Ishikawa (cell line): ENCODE results near the gene TIGIT.

Source experiments
- CEBPB ChIP-seq: IDR thresholded peaks from 2 replicates; pipeline ENCODE4 v1.6.1; 2012
- CREB1 ChIP-seq: IDR thresholded peaks from 2 replicates; pipeline ENCODE4 v1.6.1; 2012; ENCODE audit warnings: low read depth
- EGR1 ChIP-seq: IDR thresholded peaks from 2 replicates; pipeline ENCODE4 v1.6.1; 2012
- EP300 ChIP-seq: IDR thresholded peaks from 2 replicates; pipeline ENCODE4 v1.6.1; 2012; ENCODE audit warnings: borderline replicate concordance
- FOXM1 ChIP-seq: IDR thresholded peaks from 2 replicates; pipeline ENCODE4 v1.6.1; 2012; ENCODE audit warnings: low read depth, borderline replicate concordance
- NFIC ChIP-seq: IDR thresholded peaks from 2 replicates; pipeline ENCODE4 v1.6.1; 2012
- RAD21 ChIP-seq: IDR thresholded peaks from 2 replicates; pipeline ENCODE4 v1.6.1; 2012; ENCODE audit warnings: low read depth
- TAF1 ChIP-seq: IDR thresholded peaks from 2 replicates; pipeline ENCODE4 v1.6.1; 2012; ENCODE audit warnings: low read depth, mild to moderate bottlenecking
- TCF12 ChIP-seq: IDR thresholded peaks from 2 replicates; pipeline ENCODE4 v1.6.1; 2012; ENCODE audit warnings: low read depth
- TEAD4 ChIP-seq: IDR thresholded peaks from 2 replicates; pipeline ENCODE4 v1.6.1; 2012
- YY1 ChIP-seq: IDR thresholded peaks from 2 replicates; pipeline ENCODE4 v1.6.1; 2012; ENCODE audit warnings: low read depth
- ZBTB7A ChIP-seq: IDR thresholded peaks from 2 replicates; pipeline ENCODE4 v1.6.1; 2012; ENCODE audit warnings: low read depth
- TF ChIP-seq, protein P1 (sequence below): IDR thresholded peaks from 2 replicates; pipeline ENCODE4 v1.6.1; 2012
- TF ChIP-seq, protein P2 (sequence below): IDR thresholded peaks from 2 replicates; pipeline ENCODE4 v1.6.1; 2012; ENCODE audit warnings: low read depth, mild to moderate bottlenecking
- TF ChIP-seq, protein P3 (sequence below): IDR thresholded peaks from 2 replicates; pipeline ENCODE4 v1.6.1; 2012

Gene TIGIT

DNA sequence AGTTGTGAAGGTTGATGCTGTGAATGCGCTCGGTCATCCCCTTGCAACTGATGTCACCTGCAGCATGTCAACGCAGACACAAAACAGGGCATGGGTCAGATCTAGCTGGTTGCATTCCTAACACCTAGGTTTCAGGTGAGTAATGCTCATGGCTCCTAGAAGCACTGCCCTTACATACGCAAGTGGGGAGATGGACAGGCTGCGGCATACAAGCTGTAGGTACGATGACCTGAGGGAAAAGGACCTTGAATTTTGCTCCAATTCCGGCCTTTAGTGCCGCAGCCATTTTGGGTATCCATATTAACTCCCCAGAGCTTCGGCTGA is 58.0 kb downstream of the TIGIT start:
- TF ChIP-seq NFIC (no peak), CREB1 (no peak), EP300 (no peak), YY1 (no peak), TAF1 (no peak), CEBPB (no peak), ZBTB7A (no peak), TCF12 (no peak), TEAD4 (no peak), RAD21 (no peak), EGR1 (no peak), FOXM1 (no peak)
- TF ChIP-seq, protein P1, sequence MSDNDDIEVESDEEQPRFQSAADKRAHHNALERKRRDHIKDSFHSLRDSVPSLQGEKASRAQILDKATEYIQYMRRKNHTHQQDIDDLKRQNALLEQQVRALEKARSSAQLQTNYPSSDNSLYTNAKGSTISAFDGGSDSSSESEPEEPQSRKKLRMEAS = no peak
- TF ChIP-seq, protein P2, sequence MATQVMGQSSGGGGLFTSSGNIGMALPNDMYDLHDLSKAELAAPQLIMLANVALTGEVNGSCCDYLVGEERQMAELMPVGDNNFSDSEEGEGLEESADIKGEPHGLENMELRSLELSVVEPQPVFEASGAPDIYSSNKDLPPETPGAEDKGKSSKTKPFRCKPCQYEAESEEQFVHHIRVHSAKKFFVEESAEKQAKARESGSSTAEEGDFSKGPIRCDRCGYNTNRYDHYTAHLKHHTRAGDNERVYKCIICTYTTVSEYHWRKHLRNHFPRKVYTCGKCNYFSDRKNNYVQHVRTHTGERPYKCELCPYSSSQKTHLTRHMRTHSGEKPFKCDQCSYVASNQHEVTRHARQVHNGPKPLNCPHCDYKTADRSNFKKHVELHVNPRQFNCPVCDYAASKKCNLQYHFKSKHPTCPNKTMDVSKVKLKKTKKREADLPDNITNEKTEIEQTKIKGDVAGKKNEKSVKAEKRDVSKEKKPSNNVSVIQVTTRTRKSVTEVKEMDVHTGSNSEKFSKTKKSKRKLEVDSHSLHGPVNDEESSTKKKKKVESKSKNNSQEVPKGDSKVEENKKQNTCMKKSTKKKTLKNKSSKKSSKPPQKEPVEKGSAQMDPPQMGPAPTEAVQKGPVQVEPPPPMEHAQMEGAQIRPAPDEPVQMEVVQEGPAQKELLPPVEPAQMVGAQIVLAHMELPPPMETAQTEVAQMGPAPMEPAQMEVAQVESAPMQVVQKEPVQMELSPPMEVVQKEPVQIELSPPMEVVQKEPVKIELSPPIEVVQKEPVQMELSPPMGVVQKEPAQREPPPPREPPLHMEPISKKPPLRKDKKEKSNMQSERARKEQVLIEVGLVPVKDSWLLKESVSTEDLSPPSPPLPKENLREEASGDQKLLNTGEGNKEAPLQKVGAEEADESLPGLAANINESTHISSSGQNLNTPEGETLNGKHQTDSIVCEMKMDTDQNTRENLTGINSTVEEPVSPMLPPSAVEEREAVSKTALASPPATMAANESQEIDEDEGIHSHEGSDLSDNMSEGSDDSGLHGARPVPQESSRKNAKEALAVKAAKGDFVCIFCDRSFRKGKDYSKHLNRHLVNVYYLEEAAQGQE = no peak
- TF ChIP-seq, protein P3, sequence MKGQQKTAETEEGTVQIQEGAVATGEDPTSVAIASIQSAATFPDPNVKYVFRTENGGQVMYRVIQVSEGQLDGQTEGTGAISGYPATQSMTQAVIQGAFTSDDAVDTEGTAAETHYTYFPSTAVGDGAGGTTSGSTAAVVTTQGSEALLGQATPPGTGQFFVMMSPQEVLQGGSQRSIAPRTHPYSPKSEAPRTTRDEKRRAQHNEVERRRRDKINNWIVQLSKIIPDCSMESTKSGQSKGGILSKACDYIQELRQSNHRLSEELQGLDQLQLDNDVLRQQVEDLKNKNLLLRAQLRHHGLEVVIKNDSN = no peak

DNA sequence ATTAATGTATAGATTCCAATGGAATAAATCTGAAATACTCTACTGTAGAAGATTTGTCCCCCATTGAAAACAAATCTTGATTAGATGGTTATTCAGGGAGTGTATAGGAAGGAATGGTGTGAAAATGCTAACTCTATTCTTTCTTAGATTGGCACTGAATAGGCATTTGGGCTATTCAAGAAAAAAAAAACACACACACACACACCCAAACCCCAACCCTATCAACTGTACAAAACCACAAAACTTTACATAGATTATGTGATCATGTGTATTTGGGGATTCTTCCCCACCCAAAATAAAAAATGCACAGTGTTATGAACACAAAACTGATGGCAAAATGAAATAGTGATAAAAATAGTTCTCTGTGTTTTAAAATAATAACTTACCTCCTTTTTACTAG is 61.8 kb downstream of the TIGIT start:
- TF ChIP-seq, protein P3 = no peak
- TF ChIP-seq EGR1 = no peak
- no peak for TF ChIP-seq TCF12
- no peak for TF ChIP-seq EP300
- TF ChIP-seq CEBPB = no peak
- TF ChIP-seq NFIC = no peak
- TF ChIP-seq FOXM1 = no peak
- TF ChIP-seq RAD21 = no peak
- no peak for TF ChIP-seq TEAD4
- no peak for TF ChIP-seq TAF1
- TF ChIP-seq CREB1 = no peak
- TF ChIP-seq, protein P1 = no peak

- no peak for TF ChIP-seq TCF12
- TF ChIP-seq TEAD4 = no peak
- no peak for TF ChIP-seq CREB1
- TF ChIP-seq RAD21 = no peak
- TF ChIP-seq, protein P2 = no peak
- no peak for TF ChIP-seq CEBPB
Measured at GRCh38 chr3:114356066-114356465, 62.2 kb downstream of the TIGIT start.

DNA sequence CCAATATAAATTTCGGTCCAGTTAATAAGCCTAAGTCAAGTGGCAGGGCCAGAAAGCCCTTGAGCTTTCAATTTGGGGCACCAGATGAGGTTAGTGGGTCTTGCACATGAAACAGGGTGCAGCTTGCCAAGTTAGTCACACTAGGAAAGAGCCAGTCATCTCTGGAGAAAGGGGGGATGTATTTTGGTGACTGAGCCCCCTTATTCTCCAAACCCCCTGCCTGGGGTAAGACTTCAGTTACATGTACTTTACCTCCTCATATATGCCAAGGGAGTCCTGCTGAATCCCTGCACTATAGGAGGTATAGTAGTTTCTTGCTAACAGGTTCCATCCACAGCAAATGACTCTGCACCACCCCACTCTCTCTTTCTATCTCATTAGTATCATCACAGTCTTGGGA is 62.7 kb downstream of the TIGIT start:
- TF ChIP-seq NFIC = no peak
- TF ChIP-seq, protein P1 = no peak
- no peak for TF ChIP-seq FOXM1
- TF ChIP-seq TEAD4 = no peak
- TF ChIP-seq RAD21 = no peak
- TF ChIP-seq CEBPB = no peak
- no peak for TF ChIP-seq CREB1
- TF ChIP-seq, protein P2 = no peak
- no peak for TF ChIP-seq TAF1
